Measurements from ENCODE around the gene ARID1B.

DNA sequence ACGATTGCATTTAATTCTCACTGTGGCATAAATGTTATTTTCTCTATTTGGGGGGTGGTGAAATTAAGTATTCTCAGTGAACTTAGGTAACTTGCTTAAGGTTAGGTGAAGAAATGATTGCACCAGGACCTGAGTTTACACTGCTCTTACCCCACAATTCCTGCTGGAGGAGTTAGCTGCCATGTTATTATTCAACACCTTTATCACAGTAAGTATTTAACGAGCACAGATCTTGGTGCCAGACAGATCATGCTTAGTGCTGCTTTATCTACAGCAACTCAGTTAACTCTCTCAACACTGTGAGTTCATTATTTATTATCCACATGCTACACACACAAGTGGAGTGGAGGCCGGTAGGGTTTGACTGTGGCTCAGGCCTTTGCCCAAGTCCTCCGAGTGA lies 296.4 kb downstream of the ARID1B start:
- TF ChIP-seq, protein P1, sequence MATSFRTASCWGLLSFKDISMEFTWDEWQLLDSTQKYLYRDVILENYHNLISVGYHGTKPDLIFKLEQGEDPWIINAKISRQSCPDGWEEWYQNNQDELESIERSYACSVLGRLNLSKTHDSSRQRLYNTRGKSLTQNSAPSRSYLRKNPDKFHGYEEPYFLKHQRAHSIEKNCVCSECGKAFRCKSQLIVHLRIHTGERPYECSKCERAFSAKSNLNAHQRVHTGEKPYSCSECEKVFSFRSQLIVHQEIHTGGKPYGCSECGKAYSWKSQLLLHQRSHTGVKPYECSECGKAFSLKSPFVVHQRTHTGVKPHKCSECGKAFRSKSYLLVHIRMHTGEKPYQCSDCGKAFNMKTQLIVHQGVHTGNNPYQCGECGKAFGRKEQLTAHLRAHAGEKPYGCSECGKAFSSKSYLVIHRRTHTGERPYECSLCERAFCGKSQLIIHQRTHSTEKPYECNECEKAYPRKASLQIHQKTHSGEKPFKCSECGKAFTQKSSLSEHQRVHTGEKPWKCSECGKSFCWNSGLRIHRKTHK (tag by site-specific recombination; IDR thresholded peaks at IDR 0.05): no peak
- TF ChIP-seq, protein P2, sequence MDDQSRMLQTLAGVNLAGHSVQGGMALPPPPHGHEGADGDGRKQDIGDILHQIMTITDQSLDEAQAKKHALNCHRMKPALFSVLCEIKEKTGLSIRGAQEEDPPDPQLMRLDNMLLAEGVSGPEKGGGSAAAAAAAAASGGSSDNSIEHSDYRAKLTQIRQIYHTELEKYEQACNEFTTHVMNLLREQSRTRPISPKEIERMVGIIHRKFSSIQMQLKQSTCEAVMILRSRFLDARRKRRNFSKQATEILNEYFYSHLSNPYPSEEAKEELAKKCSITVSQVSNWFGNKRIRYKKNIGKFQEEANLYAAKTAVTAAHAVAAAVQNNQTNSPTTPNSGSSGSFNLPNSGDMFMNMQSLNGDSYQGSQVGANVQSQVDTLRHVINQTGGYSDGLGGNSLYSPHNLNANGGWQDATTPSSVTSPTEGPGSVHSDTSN (CRISPR knock-in tag; IDR thresholded peaks at IDR 0.05): no peak
- no peak for TF ChIP-seq ZNF121 (tag by site-specific recombination; IDR thresholded peaks at IDR 0.05)
- TF ChIP-seq, protein P3, sequence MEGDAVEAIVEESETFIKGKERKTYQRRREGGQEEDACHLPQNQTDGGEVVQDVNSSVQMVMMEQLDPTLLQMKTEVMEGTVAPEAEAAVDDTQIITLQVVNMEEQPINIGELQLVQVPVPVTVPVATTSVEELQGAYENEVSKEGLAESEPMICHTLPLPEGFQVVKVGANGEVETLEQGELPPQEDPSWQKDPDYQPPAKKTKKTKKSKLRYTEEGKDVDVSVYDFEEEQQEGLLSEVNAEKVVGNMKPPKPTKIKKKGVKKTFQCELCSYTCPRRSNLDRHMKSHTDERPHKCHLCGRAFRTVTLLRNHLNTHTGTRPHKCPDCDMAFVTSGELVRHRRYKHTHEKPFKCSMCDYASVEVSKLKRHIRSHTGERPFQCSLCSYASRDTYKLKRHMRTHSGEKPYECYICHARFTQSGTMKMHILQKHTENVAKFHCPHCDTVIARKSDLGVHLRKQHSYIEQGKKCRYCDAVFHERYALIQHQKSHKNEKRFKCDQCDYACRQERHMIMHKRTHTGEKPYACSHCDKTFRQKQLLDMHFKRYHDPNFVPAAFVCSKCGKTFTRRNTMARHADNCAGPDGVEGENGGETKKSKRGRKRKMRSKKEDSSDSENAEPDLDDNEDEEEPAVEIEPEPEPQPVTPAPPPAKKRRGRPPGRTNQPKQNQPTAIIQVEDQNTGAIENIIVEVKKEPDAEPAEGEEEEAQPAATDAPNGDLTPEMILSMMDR (tag by site-specific recombination; IDR thresholded peaks at IDR 0.05): no peak
- TF ChIP-seq, protein P4, sequence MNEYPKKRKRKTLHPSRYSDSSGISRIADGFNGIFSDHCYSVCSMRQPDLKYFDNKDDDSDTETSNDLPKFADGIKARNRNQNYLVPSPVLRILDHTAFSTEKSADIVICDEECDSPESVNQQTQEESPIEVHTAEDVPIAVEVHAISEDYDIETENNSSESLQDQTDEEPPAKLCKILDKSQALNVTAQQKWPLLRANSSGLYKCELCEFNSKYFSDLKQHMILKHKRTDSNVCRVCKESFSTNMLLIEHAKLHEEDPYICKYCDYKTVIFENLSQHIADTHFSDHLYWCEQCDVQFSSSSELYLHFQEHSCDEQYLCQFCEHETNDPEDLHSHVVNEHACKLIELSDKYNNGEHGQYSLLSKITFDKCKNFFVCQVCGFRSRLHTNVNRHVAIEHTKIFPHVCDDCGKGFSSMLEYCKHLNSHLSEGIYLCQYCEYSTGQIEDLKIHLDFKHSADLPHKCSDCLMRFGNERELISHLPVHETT (tag by site-specific recombination; IDR thresholded peaks at IDR 0.05): no peak

Measured in HEK293 (cell line).